Thymus (tissue), 11 donors: ENCODE data around the gene CARM1. TPM values are rescaled to one million over a fixed set of nuclear protein-coding genes. Genes with fewer than 3 reads are reported as not detected.

Experiments
- DNase-seq, 9 donors: peaks; one replicate each; pipeline ENCODE4 v3.0.0-alpha.2; 2013; ENCODE audit warnings: low spot score in 9 of 9, low read depth in 6 of 9, missing footprints in 1 of 9
- H3K27ac ChIP-seq, 2 donors: one replicate each; pipeline ENCODE4 v1.5.1; 2013; ENCODE audit warnings: control low read depth in 1 of 2, low read depth in 1 of 2, low read length in 1 of 2, mild to moderate bottlenecking in 1 of 2, moderate library complexity in 1 of 2
- H3K27me3 ChIP-seq, 2 donors: one replicate each; pipeline ENCODE4 v1.5.1; 2013; ENCODE audit warnings: low read length in 1 of 2; ENCODE audit not compliant: control insufficient read depth in 2 of 2, insufficient read depth in 1 of 2
- H3K36me3 ChIP-seq, 2 donors: one replicate each; pipeline ENCODE4 v1.5.1; 2013; ENCODE audit warnings: low read length in 1 of 2, mild to moderate bottlenecking in 1 of 2, moderate library complexity in 1 of 2; ENCODE audit not compliant: control insufficient read depth in 2 of 2, insufficient read depth in 2 of 2
- H3K4me1 ChIP-seq, 2 donors: one replicate each; pipeline ENCODE4 v1.5.1; 2013; ENCODE audit warnings: low read length in 2 of 2; ENCODE audit not compliant: control insufficient read depth in 2 of 2, insufficient read depth in 2 of 2
- H3K4me3 ChIP-seq, 2 donors: one replicate each; pipeline ENCODE4 v1.5.1; 2013; ENCODE audit warnings: low read length in 2 of 2, control low read depth in 1 of 2, mild to moderate bottlenecking in 1 of 2
- H3K9me3 ChIP-seq, 2 donors: one replicate each; pipeline ENCODE4 v1.5.1; 2013; ENCODE audit warnings: low read length in 1 of 2, mild to moderate bottlenecking in 1 of 2; ENCODE audit not compliant: control insufficient read depth in 2 of 2, insufficient read depth in 1 of 2
- WGBS: extraction: QIAGEN DNeasy Blood & Tissue Kit; methylation state at CpG from one replicate; pipeline ENCODE4 v1.1.7; 2013; 5-methylcytosine and 5-hydroxymethylcytosine counted together
- polyA plus RNA-seq: library from polyadenylated mRNA; stranded (reverse); fragments of 200-250 nt; gene quantifications from one replicate; pipeline ENCODE4 v1.2.3, GENCODE V29; 2013
- total RNA-seq: library from RNA; stranded (reverse); fragments of 120-200 nt; gene quantifications from one replicate; pipeline ENCODE4 v1.2.4, GENCODE V29; 2013
- donor health status: healthy.

CARM1 gene
- total and polyA plus RNA-seq, 2 donors = 7.0 to 30.8 TPM

GRCh38 chr19:10966809-10967208 lies 95.5 kb downstream of the CARM1 start:
- Histone ChIP-seq H3K27ac (peak overlapping the region in 1 of 2 donors; percentile 60), H3K36me3 (peaks cover 0 to 18% of the 10 kb centered on the region in 2 donors), H3K4me1 (peaks cover 53 to 95% of the 10 kb centered on the region in 2 donors), H3K9me3 (no peaks in the 10 kb centered on the region), H3K27me3 (no peaks in the 10 kb centered on the region), H3K4me3 (no peak overlapping the region)
- 97% methylated on average over 8 of the region's 8 CpGs for WGBS
- DNase-seq = no peak

GRCh38 chr19:10968527-10969135 lies 97.3 kb downstream of the CARM1 start:
- no peaks in the 10 kb centered on the region for H3K9me3 ChIP-seq
- H3K36me3 ChIP-seq = peaks cover 4 to 25% of the 10 kb centered on the region in 2 donors
- 19% methylated on average over 10 of the region's 10 CpGs for WGBS
- H3K4me1 ChIP-seq = peaks cover 41 to 80% of the 10 kb centered on the region in 2 donors
- peak overlapping the region in 1 of 2 donors; percentile 2 for H3K4me3 ChIP-seq
- no peaks in the 10 kb centered on the region for H3K27me3 ChIP-seq
- peak in 6 of 9 donors; percentile 46 to 83 (median 59) for DNase-seq
- peak overlapping the region; percentile 75 to 93 for H3K27ac ChIP-seq

- Histone ChIP-seq H3K4me1 (peaks cover 27 to 79% of the 10 kb centered on the region in 2 donors), H3K27me3 (no peaks in the 10 kb centered on the region), H3K4me3 (no peak overlapping the region), H3K27ac (peak overlapping the region in 1 of 2 donors; percentile 5), H3K9me3 (no peaks in the 10 kb centered on the region), H3K36me3 (peaks cover 8 to 15% of the 10 kb centered on the region in 2 donors)
- DNase-seq = no peak
- 98% methylated on average over 8 of the region's 8 CpGs for WGBS
Observed at GRCh38 chr19:10971107-10971726, 99.9 kb downstream of the CARM1 start.

Other genes starting within 250 kb of the CARM1 start
- 25.6 TPM for gene SLC44A2, start 246.0 kb upstream of the CARM1 start, total RNA-seq
- 78.4 TPM for gene SLC44A2, start 246.0 kb upstream of the CARM1 start, polyA plus RNA-seq
- 60.7 TPM for gene ILF3, start 217.2 kb upstream of the CARM1 start, total RNA-seq
- 185 TPM for gene ILF3, start 217.2 kb upstream of the CARM1 start, polyA plus RNA-seq
- gene QTRT1, start 170.1 kb upstream of the CARM1 start, total RNA-seq = 21.1 TPM
- gene QTRT1, start 170.1 kb upstream of the CARM1 start, polyA plus RNA-seq = 72.1 TPM
- gene DNM2, start 153.5 kb upstream of the CARM1 start, total RNA-seq = 49.0 TPM
- 102 TPM for gene DNM2, start 153.5 kb upstream of the CARM1 start, polyA plus RNA-seq
- 22.0 TPM for gene TMED1, start 35.3 kb upstream of the CARM1 start, total RNA-seq
- 19.4 TPM for gene TMED1, start 35.3 kb upstream of the CARM1 start, polyA plus RNA-seq
- 7.1 TPM for gene C19orf38, start 23.1 kb upstream of the CARM1 start, total RNA-seq
- 5.4 TPM for gene C19orf38, start 23.1 kb upstream of the CARM1 start, polyA plus RNA-seq
- 28.8 TPM for gene YIPF2, start 57.1 kb downstream of the CARM1 start, total RNA-seq
- 40.2 TPM for gene YIPF2, start 57.1 kb downstream of the CARM1 start, polyA plus RNA-seq
- 23.6 TPM for gene TIMM29, start 57.3 kb downstream of the CARM1 start, total RNA-seq
- gene TIMM29, start 57.3 kb downstream of the CARM1 start, polyA plus RNA-seq = 24.0 TPM
- gene SMARCA4, start 89.5 kb downstream of the CARM1 start, total RNA-seq = 76.6 TPM
- 88.0 TPM for gene SMARCA4, start 89.5 kb downstream of the CARM1 start, polyA plus RNA-seq
- gene LDLR, start 217.9 kb downstream of the CARM1 start, total RNA-seq = 7.0 TPM
- 7.5 TPM for gene LDLR, start 217.9 kb downstream of the CARM1 start, polyA plus RNA-seq